ENCODE measurements around the gene SFXN1.

DNA sequence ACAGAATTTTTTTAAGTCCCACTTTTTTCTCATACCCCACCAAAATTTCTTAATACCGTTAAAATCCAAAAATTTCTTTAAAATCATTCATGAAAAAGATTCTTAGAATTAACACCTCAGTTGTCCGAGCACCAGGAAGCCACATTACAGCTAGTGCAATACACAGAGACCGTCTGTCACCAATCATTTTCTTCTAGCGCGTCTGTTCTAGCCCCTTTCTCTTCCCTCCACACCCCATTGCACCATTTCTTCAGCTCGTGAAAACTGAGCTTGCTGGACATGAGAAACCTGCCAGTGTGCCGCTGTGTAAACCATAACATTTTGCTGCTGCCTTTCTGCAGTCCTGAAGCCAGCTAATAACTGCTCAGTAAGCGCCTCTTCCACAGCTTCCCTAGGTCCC is 5.0 kb downstream of the SFXN1 start:
- TF ChIP-seq, protein P1, sequence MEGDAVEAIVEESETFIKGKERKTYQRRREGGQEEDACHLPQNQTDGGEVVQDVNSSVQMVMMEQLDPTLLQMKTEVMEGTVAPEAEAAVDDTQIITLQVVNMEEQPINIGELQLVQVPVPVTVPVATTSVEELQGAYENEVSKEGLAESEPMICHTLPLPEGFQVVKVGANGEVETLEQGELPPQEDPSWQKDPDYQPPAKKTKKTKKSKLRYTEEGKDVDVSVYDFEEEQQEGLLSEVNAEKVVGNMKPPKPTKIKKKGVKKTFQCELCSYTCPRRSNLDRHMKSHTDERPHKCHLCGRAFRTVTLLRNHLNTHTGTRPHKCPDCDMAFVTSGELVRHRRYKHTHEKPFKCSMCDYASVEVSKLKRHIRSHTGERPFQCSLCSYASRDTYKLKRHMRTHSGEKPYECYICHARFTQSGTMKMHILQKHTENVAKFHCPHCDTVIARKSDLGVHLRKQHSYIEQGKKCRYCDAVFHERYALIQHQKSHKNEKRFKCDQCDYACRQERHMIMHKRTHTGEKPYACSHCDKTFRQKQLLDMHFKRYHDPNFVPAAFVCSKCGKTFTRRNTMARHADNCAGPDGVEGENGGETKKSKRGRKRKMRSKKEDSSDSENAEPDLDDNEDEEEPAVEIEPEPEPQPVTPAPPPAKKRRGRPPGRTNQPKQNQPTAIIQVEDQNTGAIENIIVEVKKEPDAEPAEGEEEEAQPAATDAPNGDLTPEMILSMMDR (IDR thresholded peaks at IDR 0.05 in 2 of 3, conservative IDR thresholded peaks at IDR 0.05 in 1 of 3; ENCODE audit: insufficient read depth in 2 of 3, low read depth in 1 of 3, low read length in 3 of 3): no peak
- TF ChIP-seq EGR1 (conservative IDR thresholded peaks at IDR 0.05): no peak

All from K562 (cell line).